ENCODE data around the gene GPR160.
A peak's percentile ranks its signal among the peaks of the same experiment; 100 is the strongest.

Gene GPR160

DNA sequence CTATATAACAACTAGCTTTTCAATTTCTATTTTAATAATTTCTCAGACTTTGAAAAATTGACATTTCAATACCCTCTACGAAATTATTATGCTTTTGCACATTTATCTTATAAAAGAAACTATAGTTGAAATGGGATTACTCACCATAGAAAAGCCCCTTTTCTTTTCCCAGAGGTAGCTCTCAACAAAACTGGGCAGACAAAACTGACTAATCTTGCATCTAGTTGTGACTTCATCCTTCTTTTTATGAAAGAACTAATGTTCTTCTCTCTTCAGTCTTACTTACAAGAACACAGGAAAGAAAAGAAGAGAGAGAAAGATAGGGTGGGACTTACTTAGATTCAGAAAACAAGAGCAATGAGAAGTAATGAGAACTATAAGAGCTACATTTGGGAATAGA, 61.0 kb downstream of the GPR160 start:
- TF ChIP-seq, protein P1, sequence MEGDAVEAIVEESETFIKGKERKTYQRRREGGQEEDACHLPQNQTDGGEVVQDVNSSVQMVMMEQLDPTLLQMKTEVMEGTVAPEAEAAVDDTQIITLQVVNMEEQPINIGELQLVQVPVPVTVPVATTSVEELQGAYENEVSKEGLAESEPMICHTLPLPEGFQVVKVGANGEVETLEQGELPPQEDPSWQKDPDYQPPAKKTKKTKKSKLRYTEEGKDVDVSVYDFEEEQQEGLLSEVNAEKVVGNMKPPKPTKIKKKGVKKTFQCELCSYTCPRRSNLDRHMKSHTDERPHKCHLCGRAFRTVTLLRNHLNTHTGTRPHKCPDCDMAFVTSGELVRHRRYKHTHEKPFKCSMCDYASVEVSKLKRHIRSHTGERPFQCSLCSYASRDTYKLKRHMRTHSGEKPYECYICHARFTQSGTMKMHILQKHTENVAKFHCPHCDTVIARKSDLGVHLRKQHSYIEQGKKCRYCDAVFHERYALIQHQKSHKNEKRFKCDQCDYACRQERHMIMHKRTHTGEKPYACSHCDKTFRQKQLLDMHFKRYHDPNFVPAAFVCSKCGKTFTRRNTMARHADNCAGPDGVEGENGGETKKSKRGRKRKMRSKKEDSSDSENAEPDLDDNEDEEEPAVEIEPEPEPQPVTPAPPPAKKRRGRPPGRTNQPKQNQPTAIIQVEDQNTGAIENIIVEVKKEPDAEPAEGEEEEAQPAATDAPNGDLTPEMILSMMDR (IDR thresholded peaks at IDR 0.05; ENCODE audit: low read depth, low read length), result no peak
- peak in 1 of 2 donors; percentile 32 for DNase-seq (ENCODE audit: low read depth in 2 of 2)

DNA sequence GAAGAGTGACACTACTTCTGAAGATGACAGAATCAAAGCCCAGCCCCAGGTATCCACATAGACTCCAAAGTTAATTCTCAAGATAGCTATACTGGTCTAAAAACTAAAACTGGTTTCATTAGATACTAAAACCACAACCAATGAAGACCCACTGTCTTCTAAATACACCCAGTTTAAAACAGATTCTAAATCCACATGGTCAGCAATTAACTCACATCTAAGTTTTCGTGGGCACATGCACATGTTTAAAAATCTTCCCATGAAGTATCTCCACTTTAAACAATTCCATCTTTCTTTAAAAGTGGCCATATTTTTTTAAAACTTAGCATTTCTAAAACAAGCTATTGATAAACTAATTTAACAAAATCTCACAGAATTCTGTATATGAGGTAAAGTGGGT, 63.1 kb downstream of the GPR160 start:
- H3K4me3 ChIP-seq (replicated peaks in 1 of 2; ENCODE audit: low read depth in 2 of 2, low read length in 2 of 2), result no peak overlapping the region
- TF ChIP-seq, protein P1 (IDR thresholded peaks at IDR 0.05; ENCODE audit: low read depth, low read length), result no peak
- DNase-seq (ENCODE audit: low read depth in 2 of 2), result no peak

More for the DNA sequence above, 61.0 kb downstream of the GPR160 start:
- H3K4me3 ChIP-seq (replicated peaks in 1 of 2; ENCODE audit: low read depth in 2 of 2, low read length in 2 of 2), result no peak overlapping the region

DNA sequence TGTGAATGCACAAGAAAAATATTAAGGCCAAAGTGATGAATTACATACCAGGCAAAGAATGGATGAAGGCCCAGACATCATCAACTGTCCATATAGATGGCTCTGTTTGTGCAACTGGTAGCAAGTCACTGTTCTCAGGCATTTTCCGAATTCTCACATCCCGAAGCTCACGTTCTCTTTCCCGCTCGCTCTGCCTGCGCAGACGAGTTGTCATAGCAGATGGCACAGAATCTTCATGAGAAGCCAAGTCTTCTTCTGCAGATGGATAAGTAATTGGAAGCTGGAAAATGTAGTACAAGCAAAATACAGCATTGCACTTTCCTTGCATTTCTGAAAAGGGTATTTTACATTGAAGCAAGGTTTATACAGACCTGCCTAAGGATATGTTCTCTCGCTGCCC, 64.6 kb downstream of the GPR160 start:
- no peak overlapping the region for H3K4me3 ChIP-seq (replicated peaks in 1 of 2; ENCODE audit: low read depth in 2 of 2, low read length in 2 of 2)
- no peak for DNase-seq (ENCODE audit: low read depth in 2 of 2)
- TF ChIP-seq, protein P1 (IDR thresholded peaks at IDR 0.05; ENCODE audit: low read depth, low read length), result no peak

DNA sequence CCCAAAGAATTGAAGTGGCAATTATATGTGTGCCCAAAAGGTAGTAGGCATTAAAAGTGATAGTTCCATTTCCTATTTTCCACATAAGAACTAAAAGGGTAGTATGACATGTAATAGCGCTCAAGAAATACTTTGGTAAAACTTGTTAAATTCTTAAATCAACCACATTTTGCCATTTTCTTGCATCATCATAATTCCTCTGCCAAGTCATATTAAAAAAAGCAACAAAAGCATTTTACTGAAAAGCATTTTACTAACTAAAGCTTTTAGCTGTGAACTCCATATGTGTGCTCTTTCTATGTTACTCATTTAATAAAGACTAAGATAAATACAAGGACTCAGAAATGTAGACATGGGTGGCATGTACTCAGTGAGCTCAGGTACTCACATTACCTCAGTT, 70.1 kb downstream of the GPR160 start:
- TF ChIP-seq, protein P1 (IDR thresholded peaks at IDR 0.05; ENCODE audit: low read depth, low read length), result no peak
- H3K4me3 ChIP-seq (replicated peaks in 1 of 2; ENCODE audit: low read depth in 2 of 2, low read length in 2 of 2), result no peak overlapping the region
- peak; percentile 11 to 12 for DNase-seq (ENCODE audit: low read depth in 2 of 2)

DNA sequence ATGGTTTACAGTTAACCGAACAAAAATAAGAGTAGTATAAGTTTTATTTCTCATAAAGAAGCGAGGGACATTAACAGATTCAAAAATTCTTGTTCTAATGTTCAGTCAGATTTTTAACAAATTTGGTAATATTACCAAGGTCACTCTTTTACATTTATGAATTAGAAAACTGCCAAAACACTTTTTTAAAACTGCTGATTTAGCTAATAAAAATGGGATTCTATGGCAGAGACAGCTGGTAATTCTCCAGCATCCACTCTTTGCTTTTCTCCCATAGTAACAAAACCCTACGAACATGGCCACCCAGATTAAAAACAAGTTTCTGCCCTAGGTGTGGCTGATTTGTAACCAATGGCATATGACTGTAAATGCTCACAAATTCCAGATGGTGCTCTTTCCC, 71.2 kb downstream of the GPR160 start:
- H3K4me3 ChIP-seq (replicated peaks in 1 of 2; ENCODE audit: low read depth in 2 of 2, low read length in 2 of 2), result no peak overlapping the region
- TF ChIP-seq, protein P1 (IDR thresholded peaks at IDR 0.05; ENCODE audit: low read depth, low read length), result no peak
- no peak for DNase-seq (ENCODE audit: low read depth in 2 of 2)

DNA sequence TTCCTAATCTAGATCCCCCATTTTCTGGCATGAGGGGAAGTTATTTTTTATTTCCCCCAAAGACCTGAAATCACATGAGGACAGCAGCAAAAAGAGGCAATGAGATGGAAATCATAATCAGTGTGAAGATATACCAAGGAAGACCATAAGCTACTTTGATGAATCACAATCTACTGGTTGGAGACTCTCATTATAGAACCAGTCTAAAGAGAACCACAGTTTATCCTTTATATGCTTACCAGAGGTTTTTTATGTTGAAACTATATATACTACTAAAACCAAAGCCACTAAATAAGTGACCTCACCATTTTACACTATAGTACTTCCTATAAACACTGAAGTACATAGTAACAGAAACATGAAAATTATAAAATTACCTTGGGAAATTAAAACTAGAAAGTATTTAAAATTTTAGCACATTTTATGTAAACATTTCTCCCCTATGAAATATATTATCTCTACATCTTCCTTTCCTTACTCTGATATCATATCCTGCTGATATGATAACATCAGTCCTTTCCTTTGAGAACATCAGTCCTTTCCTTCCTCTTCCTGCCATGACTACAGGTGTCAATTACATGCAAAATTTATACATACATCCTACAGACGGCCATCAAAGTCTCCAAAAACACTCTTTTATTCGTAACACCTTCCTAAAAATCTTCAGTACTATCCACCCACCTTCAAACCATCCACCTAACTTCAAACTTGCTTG, 71.9 kb downstream of the GPR160 start:
- H3K4me3 ChIP-seq (replicated peaks in 1 of 2; ENCODE audit: low read depth in 2 of 2, low read length in 2 of 2), result no peak overlapping the region
- no peak for DNase-seq (ENCODE audit: low read depth in 2 of 2)
- TF ChIP-seq, protein P1 (IDR thresholded peaks at IDR 0.05; ENCODE audit: low read depth, low read length), result no peak

Measured in cardiac fibroblast (primary cell).